NCI-H1092 (cell line): ENCODE results near the gene MAGI2.

Source experiments
- DNase-seq: peaks from one replicate; lab custom pipeline; 2025; lab: John Stamatoyannopoulos, UW

MAGI2 gene

GRCh38 chr7:77985974-77986339, 1467.5 kb downstream of the MAGI2 start:
- no peak for DNase-seq

GRCh38 chr7:77985232-77985973, 1468.1 kb downstream of the MAGI2 start:
- DNase-seq: no peak

- no peak for DNase-seq
Observed at GRCh38 chr7:77983973-77984372, 1469.5 kb downstream of the MAGI2 start.

GRCh38 chr7:77982926-77983550, 1470.4 kb downstream of the MAGI2 start:
- DNase-seq: no peak

- no peak for DNase-seq
Observed at GRCh38 chr7:77980087-77980713, 1473.3 kb downstream of the MAGI2 start.

- no peak for DNase-seq
Observed at GRCh38 chr7:77979219-77979618, 1474.2 kb downstream of the MAGI2 start.

- DNase-seq: no peak
Observed at GRCh38 chr7:77975672-77976480, 1477.6 kb downstream of the MAGI2 start.

GRCh38 chr7:77971726-77972125, 1481.7 kb downstream of the MAGI2 start:
- no peak for DNase-seq

- no peak for DNase-seq
Observed at GRCh38 chr7:77967429-77967828, 1486.0 kb downstream of the MAGI2 start.
